H4 (cell line): ENCODE measurements around the gene PTPRD. TPM values are rescaled to one million over a fixed set of nuclear protein-coding genes. Genes with fewer than 3 reads are reported as not detected.

Source experiments
- DNase-seq: peaks from one replicate; pipeline ENCODE4 v3.0.0-alpha.2; 2015; ENCODE audit warnings: low spot score
- total RNA-seq: library from RNA; depleted of rRNA; stranded (reverse); fragments of >200 nt; shearing (Covaris generic); gene quantifications from 2 replicates; pipeline ENCODE4 v1.2.3, GENCODE V29; 2014

PTPRD gene
- total RNA-seq, 1 experiment from 2014 or later = 3.8 TPM

DNA sequence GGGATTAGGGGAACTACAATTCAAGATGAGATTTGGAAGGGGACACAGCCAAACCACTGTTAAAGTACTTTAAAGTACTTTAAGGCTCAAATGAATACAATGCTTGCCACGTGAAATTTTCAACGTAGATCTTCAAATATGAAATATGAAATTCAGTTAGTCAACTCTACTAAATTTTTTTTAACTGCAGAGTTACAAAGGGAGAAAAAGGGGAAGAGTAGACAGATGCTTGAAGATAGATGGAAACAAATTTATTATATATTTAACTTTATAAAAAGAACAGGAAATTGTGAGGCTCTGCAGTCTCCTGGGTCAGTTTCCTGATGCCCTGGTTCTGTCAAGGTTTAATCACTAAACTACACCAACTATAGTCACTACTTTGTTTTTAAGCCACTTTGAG lies 2027.8 kb downstream of the PTPRD start:
- no peak for DNase-seq

DNA sequence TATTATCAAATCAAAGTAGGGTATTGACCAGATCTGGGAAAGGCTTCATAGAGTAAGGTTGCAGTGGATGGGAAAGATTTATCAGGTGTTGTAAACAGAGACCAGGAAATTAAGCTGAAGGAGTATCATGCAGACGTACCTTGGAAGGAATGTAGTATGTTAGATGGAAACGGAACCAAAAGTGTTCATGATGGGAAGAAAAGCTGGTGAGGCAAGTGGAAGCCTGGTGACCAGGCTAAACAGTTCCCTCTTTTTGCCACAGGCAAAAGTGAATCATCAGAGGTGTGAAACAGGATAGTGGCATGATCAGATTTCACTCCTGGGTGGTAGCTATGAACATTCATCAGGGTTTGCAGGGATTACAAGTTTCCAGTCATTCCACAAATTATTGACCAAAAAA lies 2033.1 kb downstream of the PTPRD start:
- no peak for DNase-seq

DNA sequence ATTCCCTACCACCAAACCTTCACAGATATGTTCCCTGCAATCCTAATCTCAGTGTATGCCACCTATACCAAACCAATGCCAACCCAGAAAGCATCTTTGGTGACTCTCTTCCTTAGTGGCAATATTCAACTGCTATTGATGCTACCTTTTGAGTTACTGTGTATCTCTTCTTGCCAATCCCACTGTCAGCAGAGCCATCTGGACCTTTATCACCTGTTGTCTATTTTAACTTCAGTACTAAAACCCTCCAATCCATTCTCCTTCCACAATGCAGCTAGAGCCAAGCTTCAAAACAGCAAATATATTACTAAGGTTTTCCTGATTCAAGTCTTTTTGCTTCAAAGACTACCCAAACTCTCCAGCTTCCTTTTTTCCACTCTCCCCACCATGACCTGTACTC lies 2036.1 kb downstream of the PTPRD start:
- DNase-seq = no peak

DNA sequence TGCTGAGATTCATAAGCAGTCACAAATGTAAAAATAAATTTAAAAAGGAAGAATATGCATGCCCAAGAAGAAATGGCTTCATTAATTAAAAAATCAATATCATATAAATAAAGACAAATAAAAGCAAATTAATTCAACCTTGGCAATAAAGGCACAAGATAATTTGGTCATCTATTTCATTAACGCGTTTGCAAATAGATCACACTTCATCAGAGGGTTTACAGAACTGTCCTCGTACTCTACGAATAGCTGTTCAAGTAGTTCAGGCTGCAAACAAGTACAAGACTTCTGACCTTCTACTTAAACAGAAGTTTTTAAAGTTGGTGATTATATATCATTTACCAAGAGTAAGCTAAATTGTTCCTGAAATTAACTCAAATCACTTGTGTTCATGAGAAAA lies 2038.0 kb downstream of the PTPRD start:
- no peak for DNase-seq

DNA sequence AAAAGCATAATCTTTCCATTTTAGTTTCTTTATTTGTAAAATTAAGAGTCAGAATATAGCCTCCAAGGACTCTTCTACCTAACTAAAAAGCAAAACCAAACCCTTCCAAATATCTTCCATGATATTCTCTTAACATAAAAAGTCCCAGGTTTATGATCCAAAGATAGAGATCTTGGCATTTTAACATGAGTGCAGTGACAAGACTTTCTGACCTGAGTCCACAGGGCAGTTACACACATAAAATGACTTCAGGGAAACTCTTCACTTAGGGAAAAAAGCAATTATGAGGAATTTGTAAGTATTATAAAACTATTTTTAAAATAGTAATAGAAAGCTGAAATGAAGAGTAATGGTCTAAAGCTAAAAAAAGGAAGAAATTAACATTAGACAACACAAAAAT lies 2040.6 kb downstream of the PTPRD start:
- no peak for DNase-seq

DNA sequence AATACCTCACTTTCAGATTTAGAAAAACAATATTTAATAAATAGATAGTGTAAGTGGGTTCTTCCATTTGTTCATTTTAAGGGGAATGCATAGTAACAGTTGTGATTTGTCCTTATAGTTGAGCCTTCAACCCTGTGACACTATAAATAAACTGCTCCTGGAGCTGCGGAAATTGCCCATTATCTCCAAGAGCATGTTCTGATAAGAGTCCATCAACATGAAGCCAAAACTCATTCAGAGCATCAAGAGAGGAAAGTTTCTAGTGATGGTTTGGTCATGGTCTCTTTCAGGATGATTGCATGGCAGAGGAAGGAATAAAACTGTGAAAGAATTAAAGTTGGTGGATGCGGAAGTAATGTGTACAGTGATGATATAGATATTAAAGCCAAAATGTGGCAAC lies 2041.2 kb downstream of the PTPRD start:
- no peak for DNase-seq

DNA sequence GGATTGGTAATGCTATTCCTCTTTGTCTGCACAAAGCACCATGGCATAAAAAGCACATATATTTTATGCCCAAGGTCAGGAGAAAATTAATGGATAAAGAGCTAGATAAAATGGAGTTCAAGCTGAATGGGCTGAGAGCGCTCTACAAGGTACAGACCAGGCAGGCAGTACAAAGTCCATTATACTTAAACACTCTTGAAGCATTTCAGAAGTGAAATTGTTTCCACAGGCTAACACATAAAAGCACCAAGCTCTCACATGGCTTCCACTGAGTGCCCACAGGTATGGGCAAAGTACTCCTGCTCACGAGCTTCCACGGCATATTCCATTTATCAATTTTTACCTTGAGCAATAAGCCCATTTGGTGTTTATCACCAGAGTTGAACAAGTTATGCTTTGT lies 2042.0 kb downstream of the PTPRD start:
- no peak for DNase-seq

DNA sequence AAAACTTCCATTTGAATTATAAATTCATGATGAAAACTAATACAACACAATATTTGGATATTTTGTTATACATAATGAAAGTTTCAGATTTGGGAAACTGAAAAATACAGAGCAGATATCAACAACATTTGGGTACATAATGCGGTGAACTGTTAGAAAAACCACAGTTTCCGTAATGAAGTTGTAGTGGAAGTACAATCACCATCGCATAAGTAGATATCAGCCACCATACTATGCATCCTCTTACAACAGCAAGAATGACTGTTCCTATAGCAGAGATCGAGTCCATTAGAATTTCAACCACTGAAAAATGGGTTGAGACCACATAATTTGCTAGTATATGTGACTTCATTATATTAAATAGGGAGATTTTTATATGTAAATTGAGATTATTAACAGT lies 2043.0 kb downstream of the PTPRD start:
- no peak for DNase-seq

DNA sequence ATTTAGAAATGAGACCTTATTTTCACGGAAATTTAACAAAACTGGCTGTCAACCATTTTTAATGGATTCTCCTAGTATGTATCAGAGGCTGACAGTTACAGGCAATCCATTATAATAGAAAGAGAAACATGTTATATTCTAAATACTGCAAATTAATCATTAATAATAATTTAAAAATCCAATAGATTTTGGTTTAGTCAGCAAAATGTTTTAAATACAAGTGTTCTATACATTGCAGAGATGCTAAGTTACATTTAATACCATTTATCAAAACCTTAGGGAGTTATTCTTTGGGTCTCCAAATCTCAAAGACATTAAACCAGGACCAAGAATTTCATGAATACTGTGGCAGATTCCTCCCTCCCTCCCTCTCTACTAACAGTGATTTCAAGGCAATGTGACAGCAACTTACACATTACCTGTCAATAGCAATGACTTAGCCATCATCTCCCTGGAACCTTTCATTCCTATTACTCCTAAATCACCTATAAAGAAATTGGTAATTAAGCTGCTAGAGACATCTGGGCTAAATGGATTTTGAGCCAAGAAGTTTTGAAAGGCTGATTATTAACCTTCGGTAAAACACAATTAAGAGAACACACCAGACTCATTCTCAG lies 2044.7 kb downstream of the PTPRD start:
- DNase-seq = no peak

DNA sequence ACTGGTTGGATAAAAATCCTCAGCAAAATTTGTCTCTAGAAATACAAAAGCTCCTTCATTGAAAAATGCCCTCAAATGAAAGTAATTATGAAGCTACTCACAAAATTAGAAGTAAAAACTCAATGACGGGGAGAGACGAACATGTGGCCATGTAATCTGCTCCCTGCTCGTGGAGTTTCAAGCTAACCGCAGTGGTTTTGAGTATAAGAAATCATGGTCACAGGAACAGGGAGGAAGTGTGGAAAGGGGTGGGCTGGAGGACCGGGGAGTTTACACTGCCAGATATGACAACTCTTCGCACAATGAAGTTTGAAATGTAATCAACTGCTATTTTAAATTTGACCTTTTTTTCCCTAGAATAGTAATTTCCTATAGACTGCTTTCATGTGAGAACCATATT lies 2047.8 kb downstream of the PTPRD start:
- no peak for DNase-seq

DNA sequence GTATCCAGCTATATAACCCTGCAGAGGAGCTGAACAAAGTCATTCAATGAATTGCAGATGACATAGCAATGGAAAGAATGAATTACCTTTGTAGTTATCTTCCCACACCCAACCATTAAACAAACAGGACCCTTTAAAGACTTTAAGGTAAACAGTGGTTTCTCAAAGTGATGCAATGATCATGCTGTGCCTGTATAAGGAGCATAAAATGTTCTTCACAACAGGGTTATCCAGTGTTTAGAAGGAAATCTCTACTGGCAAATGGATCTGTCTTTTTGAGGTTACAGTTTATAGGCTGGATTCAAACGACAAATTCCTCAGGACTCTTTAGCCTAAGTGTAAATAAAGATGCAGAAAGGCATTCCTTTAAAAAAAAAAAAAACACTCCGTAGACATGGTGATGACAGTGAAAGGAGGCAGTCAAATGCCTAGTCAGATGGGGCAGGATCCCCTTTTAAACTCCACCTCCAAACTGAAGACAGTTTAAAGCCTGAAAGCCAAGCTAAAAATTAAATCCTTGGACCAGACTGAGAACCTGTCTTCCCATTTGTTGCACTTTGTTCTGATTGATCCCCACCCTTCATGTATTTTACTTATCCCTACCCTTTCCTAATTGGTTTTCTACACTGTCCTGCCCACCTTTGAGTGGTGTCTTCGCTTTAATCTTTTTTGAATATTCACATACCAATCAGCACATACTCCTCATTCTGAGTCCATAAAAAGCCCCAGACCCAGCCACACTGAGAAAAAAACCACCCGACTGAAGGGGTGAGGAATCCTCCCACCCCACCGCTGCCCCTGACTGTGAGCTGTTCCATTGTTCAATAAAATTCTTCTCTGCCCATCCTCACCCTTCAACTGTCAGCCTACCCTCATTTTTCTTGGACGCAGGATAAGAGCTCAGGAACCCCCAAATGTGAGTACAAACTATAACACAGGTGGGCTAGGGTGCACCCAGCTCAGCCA lies 2052.0 kb downstream of the PTPRD start:
- DNase-seq = peak; percentile 76

DNA sequence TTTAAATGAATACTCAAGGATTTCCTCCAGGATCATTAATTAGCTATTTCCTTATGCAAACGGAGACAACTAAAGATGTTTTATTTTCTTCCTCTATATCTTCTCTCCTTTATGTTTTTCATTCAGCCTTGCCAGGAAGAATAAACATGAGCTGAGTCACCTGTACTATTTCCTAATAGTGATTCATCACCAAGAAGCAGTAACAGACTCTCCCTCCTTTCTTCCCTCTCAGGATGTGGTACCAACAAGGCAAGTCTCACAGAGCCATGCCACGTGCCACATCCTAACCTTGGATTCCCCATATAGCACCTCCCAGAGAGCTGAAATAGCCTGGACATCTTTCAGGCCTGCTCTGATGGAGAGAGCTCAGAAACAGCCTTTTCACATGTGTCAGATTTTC lies 2054.6 kb downstream of the PTPRD start:
- peak; percentile 40 for DNase-seq

DNA sequence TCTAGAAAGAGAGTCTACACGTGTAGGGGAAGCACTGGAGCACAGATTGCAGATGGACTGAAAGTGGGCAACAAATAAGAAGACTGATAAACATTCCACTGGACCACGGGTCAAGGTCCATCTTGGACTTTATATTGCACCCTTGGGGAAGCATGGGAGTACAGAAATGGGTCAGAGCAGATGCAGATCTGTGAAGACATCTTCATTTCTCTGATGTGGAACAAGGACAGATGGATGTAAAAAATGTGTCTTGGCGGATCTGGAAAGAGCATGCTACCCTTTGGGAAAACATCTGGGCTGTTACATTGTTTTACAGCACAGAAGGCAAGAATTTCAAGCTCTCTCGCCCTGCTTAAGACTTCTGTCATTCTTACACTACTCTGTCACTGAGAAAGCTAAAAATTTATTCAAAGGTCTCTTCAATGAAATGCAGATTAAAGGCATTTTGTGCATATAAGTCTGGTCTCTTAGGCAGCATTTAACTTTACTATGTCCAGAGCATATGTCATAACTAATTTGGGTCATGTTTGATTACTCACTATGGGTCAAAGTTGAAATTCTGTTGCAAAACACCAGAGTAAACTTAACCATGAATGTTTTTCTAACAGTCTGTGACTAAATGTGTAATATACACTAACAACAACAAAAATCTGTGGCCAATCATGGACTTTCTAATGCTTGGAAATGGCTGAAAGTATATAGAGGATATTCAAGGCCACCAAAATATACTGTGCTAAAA lies 2056.9 kb downstream of the PTPRD start:
- DNase-seq = no peak

DNA sequence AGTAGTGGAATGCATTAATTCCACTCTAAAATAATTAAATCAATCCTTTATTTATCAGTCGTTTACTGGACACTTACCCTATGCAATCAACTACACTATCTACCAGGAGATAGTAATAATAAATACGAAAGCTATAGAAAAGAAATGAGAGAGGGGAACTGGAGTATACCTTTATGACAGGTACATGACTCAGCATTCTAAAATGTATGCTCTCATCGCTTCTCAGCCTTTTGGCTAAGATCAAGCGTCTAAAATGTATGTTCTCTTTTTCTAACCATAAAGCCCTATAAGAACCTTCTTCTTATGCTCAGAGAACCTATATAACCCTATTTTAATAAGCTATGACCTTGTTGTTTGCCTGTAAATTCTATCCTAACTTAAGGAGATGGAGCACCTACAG lies 2059.4 kb downstream of the PTPRD start:
- DNase-seq = no peak

DNA sequence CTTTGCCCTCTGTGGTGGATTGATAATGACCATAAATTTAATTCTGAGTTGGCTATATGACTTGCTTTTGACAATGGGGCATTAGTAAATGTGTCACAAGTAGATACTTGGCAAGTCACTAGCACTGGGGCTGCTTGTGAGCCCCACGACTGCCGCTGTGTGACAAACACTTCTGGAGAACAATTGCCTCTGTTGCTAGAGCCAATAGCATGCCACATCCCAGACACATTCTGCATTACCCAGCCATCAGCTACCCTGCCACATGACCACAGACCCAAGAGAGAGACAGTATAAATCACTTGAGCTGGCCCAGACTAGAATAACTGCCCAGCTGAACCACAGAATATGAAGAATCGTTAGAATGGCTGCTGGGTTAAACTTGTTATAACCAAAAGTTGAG lies 2060.1 kb downstream of the PTPRD start:
- DNase-seq = no peak

DNA sequence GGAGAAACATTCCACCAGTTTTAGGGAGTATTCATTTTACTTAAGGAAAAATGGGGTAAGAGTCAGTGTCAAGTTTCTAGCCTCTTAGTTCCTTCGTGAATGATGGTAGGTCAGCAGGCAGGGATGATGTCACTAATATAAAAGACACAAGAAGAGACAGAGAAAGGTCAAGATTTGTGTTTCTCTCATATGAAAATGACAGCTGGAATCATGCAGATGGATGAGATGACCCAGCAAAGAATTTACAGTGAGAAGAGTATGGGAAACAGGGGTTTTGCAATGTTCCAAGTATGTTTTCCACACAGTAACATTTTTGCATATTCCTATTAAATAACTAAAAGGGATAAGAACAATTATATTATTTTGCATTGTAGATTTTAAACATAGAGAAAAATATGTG lies 2063.6 kb downstream of the PTPRD start:
- DNase-seq = no peak

DNA sequence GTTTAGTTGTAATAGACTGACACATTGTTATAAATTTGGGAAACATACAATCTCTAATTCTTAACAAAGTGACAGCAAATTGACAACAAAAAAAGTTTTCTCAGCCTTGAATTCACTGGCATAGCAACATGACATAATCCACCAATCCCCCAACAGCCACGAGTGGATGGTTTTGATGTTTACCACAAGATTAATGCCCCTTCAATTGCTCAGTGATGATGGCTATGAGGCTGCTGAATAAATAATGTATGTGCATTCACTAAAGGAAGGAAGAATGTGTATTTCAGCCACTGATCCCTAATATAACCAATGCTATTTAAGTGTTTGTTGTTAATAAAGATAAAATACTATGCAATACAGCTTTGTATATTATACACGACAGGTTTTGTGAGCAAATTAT lies 2069.6 kb downstream of the PTPRD start:
- no peak for DNase-seq

DNA sequence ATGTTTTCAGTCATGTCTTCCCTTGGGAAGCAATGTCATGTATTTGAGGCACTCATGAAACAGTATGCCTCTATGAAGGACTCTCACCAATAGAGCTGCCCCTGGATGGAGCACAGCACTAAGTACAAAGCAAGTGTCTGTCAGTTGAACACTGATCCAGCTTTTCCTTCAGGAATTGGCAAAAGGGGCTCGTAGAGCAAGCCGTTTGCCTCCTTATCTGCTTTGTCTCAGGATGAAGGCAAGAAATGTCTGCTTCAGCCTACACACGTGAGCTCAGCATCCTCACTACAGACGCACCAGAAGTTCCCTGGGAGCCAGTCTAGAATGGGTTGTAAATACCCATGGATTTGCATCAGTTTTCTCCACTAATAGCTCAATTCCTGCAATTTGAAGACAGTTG lies 2070.3 kb downstream of the PTPRD start:
- DNase-seq = no peak

DNA sequence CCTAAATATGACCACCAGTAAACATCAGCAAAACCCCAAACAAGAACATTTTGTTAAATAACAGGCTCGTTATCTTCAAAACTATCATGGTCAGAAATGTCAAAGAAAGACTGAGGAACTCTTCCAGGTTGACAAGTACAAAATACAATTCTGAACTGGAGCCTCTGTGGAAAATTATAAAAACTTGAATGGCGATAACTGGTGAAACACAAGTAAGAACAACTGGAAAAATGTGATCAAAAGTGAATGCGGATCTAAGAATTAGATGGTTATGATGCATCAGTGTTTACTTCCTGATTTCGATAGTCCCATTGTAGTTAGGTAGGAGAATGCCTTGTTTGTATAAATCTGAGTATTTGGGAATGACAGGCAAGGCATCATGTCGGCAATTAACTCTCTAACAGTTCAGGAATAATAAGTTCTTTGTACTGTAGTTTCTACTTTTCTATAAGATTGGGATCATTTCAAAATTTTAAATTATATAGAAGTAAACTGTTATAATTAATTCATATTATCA lies 2073.1 kb downstream of the PTPRD start:
- DNase-seq = no peak

DNA sequence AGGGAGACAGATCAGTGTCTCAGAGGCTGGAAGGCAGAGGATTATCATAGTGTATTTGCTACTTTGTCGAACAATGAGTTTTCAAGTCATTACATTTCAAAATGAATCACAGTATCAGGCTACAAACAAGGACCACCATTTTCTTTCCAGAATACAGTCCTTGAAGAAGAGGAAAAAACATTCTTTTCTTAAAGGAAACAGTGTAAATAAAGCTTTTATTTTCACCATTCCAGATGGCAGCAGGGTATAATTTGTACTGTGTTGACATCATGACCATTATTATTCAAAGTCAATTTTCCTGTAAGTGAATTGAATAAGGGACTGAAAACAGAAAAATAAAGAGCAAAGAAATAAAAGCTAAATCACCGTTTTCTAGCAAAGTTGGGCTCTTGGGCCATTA lies 2076.0 kb downstream of the PTPRD start:
- DNase-seq = no peak

DNA sequence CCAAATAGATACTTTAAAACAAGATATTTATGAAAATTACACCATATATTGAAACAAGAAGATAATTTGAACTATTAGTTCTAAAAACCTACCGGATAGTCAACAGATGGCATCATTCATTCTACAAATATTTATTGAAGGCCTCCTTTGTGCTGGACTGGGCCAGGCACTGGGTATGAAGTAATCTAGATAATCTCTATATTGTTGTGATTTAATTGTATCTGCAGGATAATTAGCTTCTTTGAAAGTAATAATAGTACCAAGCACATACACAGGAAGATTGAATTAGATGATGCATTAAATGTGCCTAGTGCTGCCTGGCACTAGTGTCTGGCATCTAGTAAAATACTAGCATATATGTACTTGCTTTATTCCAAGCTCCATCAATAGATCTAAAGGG lies 2078.0 kb downstream of the PTPRD start:
- DNase-seq = no peak

DNA sequence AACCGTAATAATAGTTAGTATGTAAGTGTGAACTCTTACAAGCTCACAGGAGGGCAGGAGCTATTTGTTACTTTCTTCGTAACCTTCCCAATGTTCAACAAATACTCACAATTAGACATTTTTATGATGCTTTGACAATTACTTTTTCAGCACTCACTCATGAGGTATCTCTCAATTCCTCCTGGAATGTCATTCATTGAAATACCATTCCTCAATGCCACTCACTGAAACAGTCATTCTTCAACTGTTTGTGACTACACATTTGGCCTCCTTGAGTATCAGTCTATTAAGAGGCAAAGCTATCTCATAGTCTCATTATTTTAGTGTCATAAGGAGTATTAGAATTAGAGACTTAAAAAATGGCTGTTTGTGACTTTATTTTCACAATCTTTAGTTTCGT lies 2079.1 kb downstream of the PTPRD start:
- no peak for DNase-seq
